ENCODE results near the gene NECTIN2. TPM values are rescaled to one million over a fixed set of nuclear protein-coding genes. Genes with fewer than 3 reads are reported as not detected.

The NECTIN2 gene
- total RNA-seq, 1 donor from 2014 or later, result 108 TPM

GRCh38 chr19:44865196-44865767 is 19.2 kb downstream of the NECTIN2 start:
- Histone ChIP-seq H3K9me3 (no peaks in the 10 kb centered on the region), H3K27me3 (no peaks in the 10 kb centered on the region), H3K36me3 (peaks cover 28% of the 10 kb centered on the region), H3K4me1 (peaks cover 7% of the 10 kb centered on the region), H3K27ac (no peak overlapping the region), H3K4me3 (no peak overlapping the region)
- ATAC-seq, result no peak
- intact Hi-C loops (cut with DNase I), result no loop called here
- TF ChIP-seq CTCF (IDR thresholded peaks at IDR 0.05), result no peak
- no peak for DNase-seq

GRCh38 chr19:44866664-44867063 is 20.6 kb downstream of the NECTIN2 start:
- ATAC-seq, result peak; percentile 26
- H3K4me1 ChIP-seq, result peaks cover 7% of the 10 kb centered on the region
- DNase-seq, result no peak
- no peak for TF ChIP-seq CTCF (IDR thresholded peaks at IDR 0.05)
- H3K27me3 ChIP-seq, result no peaks in the 10 kb centered on the region
- intact Hi-C loops (cut with DNase I), result no loop called here
- no peak overlapping the region for H3K27ac ChIP-seq
- no peaks in the 10 kb centered on the region for H3K9me3 ChIP-seq
- H3K4me3 ChIP-seq, result no peak overlapping the region
- H3K36me3 ChIP-seq, result peaks cover 34% of the 10 kb centered on the region

- DNase-seq (no peak), ATAC-seq (no peak)
- Histone ChIP-seq H3K27ac (no peak overlapping the region), H3K9me3 (no peaks in the 10 kb centered on the region), H3K4me3 (no peak overlapping the region), H3K27me3 (no peaks in the 10 kb centered on the region), H3K36me3 (peaks cover 43% of the 10 kb centered on the region), H3K4me1 (peaks cover 7% of the 10 kb centered on the region)
- no peak for TF ChIP-seq CTCF (IDR thresholded peaks at IDR 0.05)
- intact Hi-C loops (cut with DNase I), result no loop called here
Measured at GRCh38 chr19:44867578-44867977, 21.5 kb downstream of the NECTIN2 start.

GRCh38 chr19:44869733-44870470 is 23.8 kb downstream of the NECTIN2 start:
- Histone ChIP-seq H3K36me3 (peaks cover 63% of the 10 kb centered on the region), H3K4me1 (peaks cover 7% of the 10 kb centered on the region), H3K27me3 (no peaks in the 10 kb centered on the region), H3K9me3 (no peaks in the 10 kb centered on the region), H3K27ac (peak overlapping the region; percentile 24), H3K4me3 (no peak overlapping the region)
- DNase-seq (peak; percentile 79), ATAC-seq (peak; percentile 75)
- TF ChIP-seq CTCF (IDR thresholded peaks at IDR 0.05), result no peak
- intact Hi-C loops (cut with DNase I), result no loop called here

- Histone ChIP-seq H3K4me1 (peaks cover 7% of the 10 kb centered on the region), H3K9me3 (no peaks in the 10 kb centered on the region), H3K27ac (no peak overlapping the region), H3K36me3 (peaks cover 72% of the 10 kb centered on the region), H3K4me3 (no peak overlapping the region), H3K27me3 (no peaks in the 10 kb centered on the region)
- no peak for DNase-seq
- no peak for TF ChIP-seq CTCF (IDR thresholded peaks at IDR 0.05)
- intact Hi-C loops (cut with DNase I), result no loop called here
- no peak for ATAC-seq
Measured at GRCh38 chr19:44871809-44872208, 25.7 kb downstream of the NECTIN2 start.
